Femur (tissue), 1 donor: ENCODE results near the gene CCR5.

Experiments used
- DNase-seq: peaks from one replicate; pipeline ENCODE4 v3.0.0-alpha.2; 2017

The CCR5 gene

DNA sequence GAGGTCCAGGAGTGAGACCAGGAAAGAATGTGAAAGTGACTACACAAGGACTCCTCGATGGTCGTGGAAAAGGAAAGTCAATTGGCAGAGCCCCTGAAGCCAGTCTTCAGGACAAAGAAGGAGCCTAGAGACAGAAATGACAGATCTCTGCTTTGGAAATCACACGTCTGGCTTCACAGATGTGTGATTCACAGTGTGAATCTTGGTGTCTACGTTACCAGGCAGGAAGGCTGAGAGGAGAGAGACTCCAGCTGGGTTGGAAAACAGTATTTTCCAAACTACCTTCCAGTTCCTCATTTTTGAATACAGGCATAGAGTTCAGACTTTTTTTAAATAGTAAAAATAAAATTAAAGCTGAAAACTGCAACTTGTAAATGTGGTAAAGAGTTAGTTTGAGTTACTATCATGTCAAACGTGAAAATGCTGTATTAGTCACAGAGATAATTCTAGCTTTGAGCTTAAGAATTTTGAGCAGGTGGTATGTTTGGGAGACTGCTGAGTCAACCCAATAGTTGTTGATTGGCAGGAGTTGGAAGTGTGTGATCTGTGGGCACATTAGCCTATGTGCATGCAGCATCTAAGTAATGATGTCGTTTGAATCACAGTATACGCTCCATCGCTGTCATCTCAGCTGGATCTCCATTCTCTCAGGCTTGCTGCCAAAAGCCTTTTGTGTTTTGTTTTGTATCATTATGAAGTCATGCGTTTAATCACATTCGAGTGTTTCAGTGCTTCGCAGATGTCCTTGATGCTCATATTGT lies 10.8 kb upstream of the CCR5 start:
- DNase-seq = no peak

DNA sequence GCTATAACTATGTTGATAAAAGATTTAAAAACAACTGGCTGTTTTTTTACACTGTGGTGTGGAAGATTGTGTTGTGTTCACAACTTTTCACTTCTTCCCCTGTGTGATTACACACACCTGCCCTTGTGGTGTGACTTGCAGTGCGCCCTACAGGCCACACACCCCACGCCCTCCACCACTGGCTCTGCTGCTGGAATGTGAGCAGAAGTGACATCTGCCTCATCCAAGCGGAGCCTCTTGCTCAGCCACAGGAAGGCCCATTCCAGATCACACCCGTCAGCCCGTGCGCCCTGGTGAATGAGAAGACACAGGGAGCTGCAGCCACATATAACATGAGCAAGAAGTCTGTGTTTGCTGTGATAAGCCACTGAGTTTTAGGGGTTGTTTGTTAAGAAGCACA lies 9.8 kb upstream of the CCR5 start:
- DNase-seq = no peak

DNA sequence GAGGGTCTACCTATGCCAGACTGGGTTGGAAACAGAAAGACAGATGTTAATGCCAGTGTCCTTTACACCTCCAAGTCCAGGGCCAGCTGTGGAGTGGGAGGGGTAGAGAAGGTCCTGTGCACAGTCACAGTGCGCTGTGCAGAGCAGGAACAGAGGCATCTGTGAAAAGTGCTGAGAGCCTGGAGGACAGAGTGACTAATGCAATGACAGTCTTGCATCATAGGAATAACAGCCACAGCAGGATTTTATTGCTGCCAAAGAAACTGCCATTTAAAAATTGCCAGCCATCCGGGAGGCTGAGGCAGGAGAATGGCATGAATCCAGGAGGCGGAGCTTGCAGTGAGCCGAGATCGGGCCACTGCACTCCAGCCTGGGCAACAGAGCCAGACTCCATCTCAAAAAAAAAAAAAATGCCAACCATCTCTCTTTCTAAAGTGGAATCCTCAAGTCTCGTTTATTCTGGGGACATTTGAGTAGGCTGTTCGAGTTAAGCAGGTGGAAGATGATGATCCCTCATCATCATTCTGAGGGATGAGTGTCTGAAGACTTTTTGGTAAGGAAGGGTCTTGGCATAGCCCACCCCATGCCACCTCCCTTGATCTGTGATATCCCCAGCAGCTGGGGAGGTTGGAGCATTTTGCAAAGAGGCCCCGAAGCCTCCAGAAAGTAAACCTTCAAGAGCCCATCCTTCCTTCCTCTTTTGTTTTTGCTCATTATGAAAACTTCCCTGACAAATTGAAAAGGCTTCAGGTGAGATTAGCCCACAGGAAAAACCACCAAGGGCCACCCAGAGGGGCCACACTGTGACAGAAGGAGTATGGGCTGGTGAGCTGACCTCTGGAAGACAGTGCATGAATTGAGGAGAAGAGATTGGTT lies 9.1 kb upstream of the CCR5 start:
- no peak for DNase-seq

DNA sequence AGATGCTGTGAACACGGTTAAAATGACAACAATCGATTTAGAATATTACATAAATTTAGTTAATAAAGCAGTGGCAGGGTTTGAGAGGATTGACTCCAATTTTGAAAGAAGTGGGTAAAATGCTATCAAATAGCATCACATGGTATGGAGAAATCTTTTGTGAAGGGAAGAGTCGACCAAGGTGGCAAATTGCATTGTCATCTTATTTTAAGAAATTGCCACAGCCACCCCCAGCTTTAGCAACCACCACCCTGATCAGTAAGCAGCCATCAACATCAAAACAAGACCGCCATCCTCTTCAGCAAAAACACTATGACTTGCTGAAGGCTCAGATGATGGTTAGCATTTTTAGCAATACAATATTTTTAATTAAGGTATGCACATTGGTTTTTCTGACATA lies 5.7 kb upstream of the CCR5 start:
- no peak for DNase-seq

DNA sequence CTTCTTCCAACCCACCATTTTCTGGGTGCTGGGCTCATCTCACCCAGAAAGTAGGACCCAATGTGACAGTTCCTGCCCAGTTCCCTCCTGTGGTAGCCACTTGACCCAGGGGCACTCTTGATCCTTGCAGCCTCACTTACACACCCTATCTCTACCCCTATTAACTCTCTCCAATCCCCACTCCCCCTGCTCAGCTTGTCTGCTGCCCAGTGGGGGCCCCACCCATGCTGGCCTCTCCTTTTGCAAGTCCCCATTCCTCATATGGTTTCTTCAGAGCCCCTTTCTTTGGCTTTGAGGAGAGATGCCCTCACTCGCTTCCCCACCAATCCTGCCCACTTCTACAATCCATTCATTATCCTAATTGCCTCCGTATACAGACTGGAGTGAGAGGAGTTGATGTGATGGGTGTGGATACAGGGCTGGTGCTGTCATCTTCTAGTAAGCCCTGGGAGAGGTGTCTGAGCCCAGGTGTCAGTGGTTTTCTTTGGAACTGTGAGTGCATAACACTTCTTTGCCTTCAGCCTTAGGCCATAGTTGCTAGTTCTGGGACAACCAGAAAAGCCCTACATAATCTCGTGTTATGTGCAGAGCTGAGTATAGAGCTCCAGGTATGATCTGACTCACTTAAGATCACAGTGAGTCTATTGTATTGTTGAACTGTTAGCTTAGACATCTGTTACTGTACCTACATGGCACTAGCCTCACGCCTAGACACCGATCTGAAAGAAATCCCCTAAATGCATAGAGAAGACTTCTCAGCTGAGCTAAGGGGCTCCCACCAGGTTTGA lies 4.8 kb upstream of the CCR5 start:
- no peak for DNase-seq

GRCh38 chr3:46367811-46368210 lies 2.9 kb upstream of the CCR5 start:
- no peak for DNase-seq

DNA sequence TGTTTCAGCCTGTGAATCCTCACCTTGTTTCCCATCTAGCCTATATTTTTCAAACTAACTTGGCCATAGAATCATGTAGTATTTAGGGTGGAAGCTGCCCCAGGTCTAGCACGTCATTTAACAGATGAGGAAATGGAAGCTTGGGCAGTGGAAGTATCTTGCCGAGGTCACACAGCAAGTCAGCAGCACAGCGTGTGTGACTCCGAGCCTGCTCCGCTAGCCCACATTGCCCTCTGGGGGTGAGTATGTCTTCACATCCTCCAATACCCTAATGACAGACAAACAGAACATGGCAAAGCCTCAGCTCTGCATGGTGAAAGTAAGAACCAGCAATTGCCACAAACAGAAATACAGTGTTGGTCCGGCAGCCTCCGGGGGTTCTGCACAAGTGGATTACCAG lies 2.2 kb upstream of the CCR5 start:
- peak; percentile 51 for DNase-seq

- DNase-seq = no peak
These were observed 1.6 kb upstream of the CCR5 start for GRCh38 chr3:46369151-46369550.

- no peak for DNase-seq
These were observed 1.0 kb upstream of the CCR5 start for GRCh38 chr3:46369675-46370132.

GRCh38 chr3:46371519-46372340 lies 984 bp downstream of the CCR5 start:
- no peak for DNase-seq

- no peak for DNase-seq
These were observed 2.0 kb downstream of the CCR5 start for GRCh38 chr3:46372492-46373359.

GRCh38 chr3:46374755-46375154 lies 4.0 kb downstream of the CCR5 start:
- DNase-seq = no peak

- DNase-seq = no peak
These were observed 4.5 kb downstream of the CCR5 start for GRCh38 chr3:46375218-46375617.

DNA sequence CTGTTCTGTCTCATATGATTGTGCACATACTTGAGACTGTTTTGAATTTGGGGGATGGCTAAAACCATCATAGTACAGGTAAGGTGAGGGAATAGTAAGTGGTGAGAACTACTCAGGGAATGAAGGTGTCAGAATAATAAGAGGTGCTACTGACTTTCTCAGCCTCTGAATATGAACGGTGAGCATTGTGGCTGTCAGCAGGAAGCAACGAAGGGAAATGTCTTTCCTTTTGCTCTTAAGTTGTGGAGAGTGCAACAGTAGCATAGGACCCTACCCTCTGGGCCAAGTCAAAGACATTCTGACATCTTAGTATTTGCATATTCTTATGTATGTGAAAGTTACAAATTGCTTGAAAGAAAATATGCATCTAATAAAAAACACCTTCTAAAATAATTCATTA lies 5.1 kb downstream of the CCR5 start:
- DNase-seq = no peak

GRCh38 chr3:46378426-46378942 lies 7.7 kb downstream of the CCR5 start:
- peak; percentile 71 for DNase-seq

DNA sequence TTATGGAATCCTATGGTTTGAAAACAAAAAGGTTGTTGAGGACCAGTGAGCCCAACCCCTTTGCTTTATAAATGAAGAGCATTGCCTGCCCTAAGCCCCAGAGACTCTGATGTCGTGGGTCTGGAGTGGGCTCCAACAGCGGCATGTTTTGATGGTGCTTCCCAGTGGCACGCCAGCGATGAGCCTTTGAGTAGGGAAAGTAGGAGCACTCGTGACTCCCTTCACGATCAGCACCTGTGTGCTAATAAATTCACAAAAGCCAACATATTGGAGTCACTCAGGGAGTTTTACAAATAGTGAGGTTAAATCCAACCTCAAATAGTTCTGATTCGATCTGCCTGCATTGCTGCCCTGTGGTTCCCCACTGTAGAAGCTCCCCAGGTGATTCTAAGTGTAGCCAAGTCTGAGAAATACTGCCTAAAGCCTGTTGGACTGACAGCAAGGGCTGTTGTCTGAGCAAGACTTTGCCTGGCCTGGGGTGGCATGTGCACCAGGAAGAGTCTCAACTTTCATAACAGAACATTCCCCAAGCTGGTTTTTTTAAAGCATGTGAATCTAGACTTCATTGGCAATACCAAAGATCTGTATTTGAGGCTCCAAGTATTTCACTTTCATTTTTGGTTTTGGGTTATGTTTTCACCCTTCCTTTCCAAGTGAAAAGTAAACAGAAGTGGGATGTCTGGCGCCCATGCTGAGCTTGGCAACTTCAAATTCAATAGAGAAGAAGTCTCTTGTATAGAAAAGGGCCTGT lies 9.9 kb downstream of the CCR5 start:
- DNase-seq = no peak

- no peak for DNase-seq
These were observed 10.9 kb downstream of the CCR5 start for GRCh38 chr3:46381625-46382024.

DNA sequence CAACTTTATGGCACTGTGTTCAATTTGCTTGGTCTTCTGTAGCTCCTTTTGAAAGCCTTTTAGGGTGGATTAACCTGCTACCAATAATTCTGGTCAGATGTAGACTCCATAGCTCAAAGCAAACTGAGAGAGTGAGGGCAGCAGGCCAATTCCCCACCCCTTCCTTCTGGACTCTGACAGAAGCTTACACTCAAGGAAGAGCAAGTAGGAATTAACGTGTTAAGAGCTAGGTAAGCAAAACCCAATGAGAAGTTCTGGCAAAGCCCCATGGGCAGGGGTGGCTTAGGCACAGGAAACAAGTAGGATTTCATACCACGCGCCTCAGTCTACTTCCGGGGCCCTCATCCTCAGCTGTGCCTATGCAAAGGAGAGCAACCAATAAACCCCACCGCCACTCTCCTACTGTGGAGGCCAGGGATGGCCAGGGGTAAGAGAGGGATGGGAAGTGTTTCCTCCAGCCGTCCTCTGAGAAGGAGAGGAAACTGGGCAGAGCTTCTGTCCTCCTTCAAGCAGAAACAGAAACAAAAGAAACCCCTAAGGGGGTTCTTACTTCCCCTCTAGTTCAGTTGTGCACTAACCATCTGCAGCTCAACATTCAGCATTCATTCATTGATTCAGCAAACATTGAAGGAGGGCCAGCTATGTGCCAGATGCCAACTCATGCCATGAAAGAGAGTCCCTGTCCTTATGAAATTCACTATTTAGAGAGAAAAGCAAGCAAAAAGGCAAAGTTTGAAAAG lies 12.6 kb downstream of the CCR5 start:
- no peak for DNase-seq

DNA sequence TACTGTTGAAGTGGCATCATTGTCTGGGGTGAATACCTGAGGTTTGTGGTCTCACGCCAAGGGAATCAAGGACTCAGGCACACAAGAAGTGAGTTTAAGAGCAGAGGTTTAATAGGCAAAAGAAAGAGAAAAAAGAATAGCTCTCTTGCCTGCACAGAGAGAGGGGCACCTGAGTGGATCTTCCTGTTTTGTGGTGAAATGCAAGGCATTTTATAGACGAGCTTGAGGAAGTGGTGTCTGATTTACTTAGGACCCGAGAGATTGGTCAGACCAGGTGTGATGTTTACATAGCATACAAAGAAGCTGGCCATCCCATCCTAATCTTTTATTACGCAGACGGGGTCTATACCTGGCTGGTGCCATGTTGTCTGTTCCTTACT lies 13.2 kb downstream of the CCR5 start:
- DNase-seq = no peak

- DNase-seq = no peak
These were observed 15.5 kb downstream of the CCR5 start for GRCh38 chr3:46386205-46386604.
